ENCODE data around the gene CTNNA3.

GRCh38 chr10:67043041-67043440 is 653.0 kb downstream of the CTNNA3 start:
- no peak for TF ChIP-seq CTCF (IDR thresholded peaks at IDR 0.05)
- no peak for TF ChIP-seq EP300 (IDR thresholded peaks at IDR 0.05)
- no peak for TF ChIP-seq POLR2A (IDR thresholded peaks at IDR 0.05)

Data from upper lobe of left lung (tissue), 4 donors.